Activated CD8-positive, alpha-beta memory T cell treated with anti-CD3 and anti-CD28 coated beads, Interleukin-2, amount 10 ng/mL, durations not matched to agents 7 days and 5 days (primary cell): ENCODE results near the gene BTBD10. TPM values are rescaled to one million over a fixed set of nuclear protein-coding genes. Genes with fewer than 3 reads are reported as not detected.
"Not testable (repeated sequence)": the region's sequence is repeated elsewhere in the genome, so short reads cannot be mapped to it uniquely, and the experiment has no call there.

Experiments
- ATAC-seq: fragments of 150-1000 bp; cut with Tn5 transposase; one replicate; pipeline ENCODE4 v1.10.0; 2021; ENCODE audit warnings: moderate library complexity
- CTCF ChIA-PET: fragments of 350-600 bp; sonication (Branson Sonifier 250); formaldehyde crosslinking; loops from one replicate; lab custom pipeline; 2021; ENCODE audit warnings: antibody characterized with exemption; lab: Charles Lee
- DNase-seq: peaks from one replicate; pipeline ENCODE4 v3.0.0-alpha.2; 2020
- H3K27ac Mint-ChIP-seq: one replicate; pipeline ENCODE4 v1.8.0; 2021; ENCODE audit warnings: mild to moderate bottlenecking, mixed read lengths
- H3K27me3 Mint-ChIP-seq: one replicate; pipeline ENCODE4 v1.8.0; 2021; ENCODE audit warnings: mixed read lengths
- H3K36me3 Mint-ChIP-seq: one replicate; pipeline ENCODE4 v1.8.0; 2021; ENCODE audit warnings: mild to moderate bottlenecking, mixed read lengths
- H3K4me1 Mint-ChIP-seq: one replicate; pipeline ENCODE4 v1.8.0; 2021; ENCODE audit warnings: mixed read lengths
- H3K4me3 Mint-ChIP-seq: one replicate; pipeline ENCODE4 v1.8.0; 2021; ENCODE audit warnings: mild to moderate bottlenecking, moderate library complexity, mixed read lengths
- H3K9me3 Mint-ChIP-seq: one replicate; pipeline ENCODE4 v1.8.0; 2022; ENCODE audit warnings: low read depth, mixed read lengths
- total RNA-seq, 2 experiments: library from RNA; stranded (reverse); gene quantifications; one replicate each; pipeline ENCODE4 v1.2.3, GENCODE V29; 2021

BTBD10 gene
- total RNA-seq, 2 experiments from 2014 or later = 19.5 to 23.9 TPM

DNA sequence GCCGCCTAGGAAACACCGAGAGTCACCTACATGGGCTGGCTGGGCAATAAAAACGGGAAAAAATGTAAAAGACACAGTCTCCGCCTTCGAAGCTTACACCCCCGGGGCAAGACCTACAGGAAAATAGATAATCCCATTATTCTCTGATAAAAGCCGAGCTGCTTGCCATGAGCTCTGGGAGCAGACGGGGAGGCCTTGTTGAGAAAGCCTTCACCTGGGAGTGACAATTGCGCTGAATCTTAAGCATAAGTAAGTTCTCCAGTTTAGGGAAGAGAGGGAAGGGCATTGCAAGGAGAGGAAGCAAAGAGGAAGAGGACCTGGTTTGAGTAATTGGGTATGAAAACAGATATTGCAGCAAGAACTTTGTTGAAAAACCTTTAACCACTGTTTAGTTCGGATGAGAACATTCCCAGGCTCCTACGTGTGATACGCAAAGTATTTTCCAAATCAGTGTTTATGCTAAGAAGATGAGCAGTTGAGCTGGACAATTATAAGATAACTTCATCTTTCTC lies 813 bp upstream of the BTBD10 start:
- H3K9me3 Mint-ChIP-seq = no peaks in the 10 kb centered on the region
- peak overlapping the region; percentile 97 for H3K27ac Mint-ChIP-seq
- DNase-seq (no peak), ATAC-seq (no peak)
- CTCF ChIA-PET = interaction anchor here (1.2 to 2.5 kb wide), 2 partner anchors 23 to 203 kb away, joined by 3 to 7 read pairs; no protein-coding TSS in a partner anchor
- H3K27me3 Mint-ChIP-seq = no peaks in the 10 kb centered on the region
- peak overlapping the region; percentile 95 for H3K4me3 Mint-ChIP-seq
- peaks cover 33% of the 10 kb centered on the region for H3K4me1 Mint-ChIP-seq
- peaks cover 10% of the 10 kb centered on the region for H3K36me3 Mint-ChIP-seq

DNA sequence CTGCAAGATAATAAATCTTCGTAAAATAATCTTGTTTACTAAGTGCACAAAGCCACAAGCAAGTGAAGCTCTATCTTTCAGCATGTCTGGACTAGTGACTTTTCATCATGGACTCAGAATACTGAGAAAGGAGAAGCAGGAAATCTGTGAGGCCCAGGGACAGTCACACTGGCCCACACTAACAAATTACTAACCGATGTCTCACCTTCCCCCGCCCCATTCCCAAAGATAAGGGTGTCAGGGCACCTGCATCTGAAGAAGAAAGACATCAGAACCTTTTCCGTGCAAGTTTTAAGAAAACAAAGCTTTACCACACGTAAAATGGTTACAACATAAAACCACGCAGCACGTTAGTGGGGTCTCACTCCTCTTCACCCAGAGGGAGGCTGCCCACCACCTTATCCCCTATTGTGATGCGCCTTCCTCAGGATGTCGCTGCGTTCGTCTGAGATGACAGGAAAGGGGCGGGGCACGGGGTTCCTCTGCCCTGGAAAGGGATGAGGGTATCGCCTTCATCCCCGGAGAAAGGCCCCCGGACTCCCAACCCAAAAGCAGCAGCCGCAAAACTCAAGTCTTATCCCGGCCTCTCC lies 616 bp downstream of the BTBD10 start:
- ATAC-seq = peak; percentile 47
- Mint-ChIP-seq H3K36me3 (peaks cover 16% of the 10 kb centered on the region), H3K9me3 (no peaks in the 10 kb centered on the region), H3K27me3 (no peaks in the 10 kb centered on the region), H3K4me1 (peaks cover 35% of the 10 kb centered on the region), H3K4me3 (peak overlapping the region; percentile 95), H3K27ac (peak overlapping the region; percentile 97)
- DNase-seq = peak; percentile 79
- CTCF ChIA-PET = interaction anchor here (1.2 to 2.5 kb wide), 3 partner anchors 12 to 205 kb away, joined by 3 to 7 read pairs (median 7); no protein-coding TSS in a partner anchor

- no peak overlapping the region for H3K4me3 Mint-ChIP-seq
- H3K9me3 Mint-ChIP-seq = no peaks in the 10 kb centered on the region
- CTCF ChIA-PET = interaction anchor here (0.7 to 2.0 kb wide), 2 partner anchors 10 to 842 kb away, joined by 4 to 7 read pairs; no protein-coding TSS in a partner anchor
- H3K4me1 Mint-ChIP-seq = peaks cover 35% of the 10 kb centered on the region
- no peak overlapping the region for H3K27ac Mint-ChIP-seq
- peaks cover 18% of the 10 kb centered on the region for H3K36me3 Mint-ChIP-seq
- H3K27me3 Mint-ChIP-seq = no peaks in the 10 kb centered on the region
- ATAC-seq (no peak), DNase-seq (no peak)
These were observed 1.7 kb downstream of the BTBD10 start for GRCh38 chr11:13461291-13461690.

GRCh38 chr11:13450832-13451397 lies 12.1 kb downstream of the BTBD10 start:
- no peak for DNase-seq
- Mint-ChIP-seq H3K9me3 (no peaks in the 10 kb centered on the region), H3K27ac (peak overlapping the region; percentile 59)

DNA sequence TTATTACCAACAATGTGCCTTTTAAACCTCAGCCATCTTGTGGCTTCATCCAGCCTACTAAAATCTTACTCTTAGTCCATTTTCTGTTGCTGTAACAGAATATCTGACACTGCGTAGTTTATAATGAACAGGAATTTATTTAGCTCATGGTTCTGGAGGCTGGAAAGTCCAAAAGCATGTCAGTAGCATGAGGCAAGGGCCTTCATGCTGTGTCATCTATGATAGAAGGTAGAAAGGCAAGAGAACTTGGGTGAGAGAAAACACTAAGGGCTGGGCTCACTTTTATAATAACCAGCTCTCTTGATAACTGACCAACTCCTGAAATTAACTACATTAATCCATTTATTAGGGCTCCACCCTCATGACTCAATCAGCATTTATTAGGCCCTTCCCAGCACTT lies 13.5 kb downstream of the BTBD10 start:
- Mint-ChIP-seq H3K4me1 (peaks cover 21% of the 10 kb centered on the region), H3K27ac (no peak overlapping the region), H3K9me3 (no peaks in the 10 kb centered on the region), H3K4me3 (no peak overlapping the region), H3K27me3 (no peaks in the 10 kb centered on the region), H3K36me3 (peaks cover 21% of the 10 kb centered on the region)
- DNase-seq = no peak
- CTCF ChIA-PET = no interaction called here
- ATAC-seq = no peak

More at GRCh38 chr11:13450832-13451397, 12.1 kb downstream of the BTBD10 start:
- Mint-ChIP-seq H3K36me3 (peaks cover 25% of the 10 kb centered on the region), H3K4me3 (no peak overlapping the region), H3K4me1 (peaks cover 21% of the 10 kb centered on the region), H3K27me3 (no peaks in the 10 kb centered on the region)
- CTCF ChIA-PET = interaction anchor here (2.1 kb wide), 1 partner anchor 11 kb away, joined by 7 read pairs; no protein-coding TSS in a partner anchor
- ATAC-seq = peak; percentile 39

GRCh38 chr11:13448876-13449275 lies 14.1 kb downstream of the BTBD10 start:
- CTCF ChIA-PET = no interaction called here
- Mint-ChIP-seq H3K4me1 (peaks cover 21% of the 10 kb centered on the region), H3K27me3 (no peaks in the 10 kb centered on the region)

GRCh38 chr11:13446444-13446843 lies 16.6 kb downstream of the BTBD10 start:
- Mint-ChIP-seq H3K36me3 (peaks cover 8% of the 10 kb centered on the region), H3K27me3 (no peaks in the 10 kb centered on the region), H3K4me1 (peaks cover 16% of the 10 kb centered on the region), H3K27ac (no peak overlapping the region), H3K9me3 (no peaks in the 10 kb centered on the region), H3K4me3 (no peak overlapping the region)
- ATAC-seq (no peak), DNase-seq (no peak)
- CTCF ChIA-PET = interaction anchor here (1.0 kb wide), 1 partner anchor 61 kb away, joined by 3 read pairs; no protein-coding TSS in a partner anchor

More at GRCh38 chr11:13448876-13449275, 14.1 kb downstream of the BTBD10 start:
- H3K9me3 Mint-ChIP-seq = no peaks in the 10 kb centered on the region
- H3K4me3 Mint-ChIP-seq = no peak overlapping the region
- DNase-seq (no peak), ATAC-seq (no peak)
- peaks cover 18% of the 10 kb centered on the region for H3K36me3 Mint-ChIP-seq
- H3K27ac Mint-ChIP-seq = no peak overlapping the region

GRCh38 chr11:13445588-13445987 lies 17.4 kb downstream of the BTBD10 start:
- Mint-ChIP-seq H3K27me3 (no peaks in the 10 kb centered on the region), H3K36me3 (peaks cover 8% of the 10 kb centered on the region), H3K9me3 (no peaks in the 10 kb centered on the region), H3K4me1 (peaks cover 7% of the 10 kb centered on the region), H3K4me3 (no peak overlapping the region), H3K27ac (no peak overlapping the region)
- ATAC-seq (no peak), DNase-seq (no peak)
- CTCF ChIA-PET = interaction anchor here (1.0 kb wide), 1 partner anchor 61 kb away, joined by 3 read pairs; no protein-coding TSS in a partner anchor

- Mint-ChIP-seq H3K36me3 (peaks cover 11% of the 10 kb centered on the region), H3K27me3 (no peaks in the 10 kb centered on the region), H3K27ac (no peak overlapping the region), H3K4me1 (peaks cover 5% of the 10 kb centered on the region), H3K9me3 (no peaks in the 10 kb centered on the region), H3K4me3 (no peak overlapping the region)
- CTCF ChIA-PET = interaction anchor here (0.6 kb wide), 1 partner anchor 86 kb away, joined by 3 read pairs; no protein-coding TSS in a partner anchor
- ATAC-seq (no peak), DNase-seq (no peak)
These were observed 22.7 kb downstream of the BTBD10 start for GRCh38 chr11:13440100-13440855.

DNA sequence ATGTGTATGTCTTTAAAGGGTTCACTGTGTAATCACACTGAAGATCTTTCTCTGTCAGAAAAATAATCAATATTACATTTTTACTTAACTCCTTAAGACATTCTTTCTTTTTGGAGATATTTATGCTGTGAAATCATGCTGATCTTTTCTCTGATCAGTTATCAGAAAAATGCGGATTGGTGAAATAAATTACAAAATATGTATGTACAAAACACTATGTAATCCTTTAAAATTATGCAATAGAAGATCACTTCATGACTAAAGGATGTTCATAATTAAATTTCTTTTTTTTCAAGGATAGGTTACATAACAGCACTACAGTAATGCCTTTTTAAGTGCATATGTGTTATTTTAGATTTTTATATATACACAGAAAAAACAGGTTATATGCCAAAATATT lies 24.7 kb downstream of the BTBD10 start:
- peaks cover 12% of the 10 kb centered on the region for H3K4me1 Mint-ChIP-seq

GRCh38 chr11:13436836-13437235 lies 26.2 kb downstream of the BTBD10 start:
- DNase-seq, ATAC-seq, CTCF ChIA-PET, H3K27me3 Mint-ChIP-seq, H3K9me3 Mint-ChIP-seq, H3K4me3 Mint-ChIP-seq, H3K27ac Mint-ChIP-seq: not testable (repeated sequence)
- Mint-ChIP-seq H3K4me1 (peaks cover 12% of the 10 kb centered on the region), H3K36me3 (peaks cover 10% of the 10 kb centered on the region)

More for the DNA sequence above, 24.7 kb downstream of the BTBD10 start:
- CTCF ChIA-PET = no interaction called here
- DNase-seq = no peak
- no peak overlapping the region for H3K27ac Mint-ChIP-seq
- ATAC-seq = no peak
- H3K4me3 Mint-ChIP-seq = no peak overlapping the region
- no peaks in the 10 kb centered on the region for H3K27me3 Mint-ChIP-seq
- H3K9me3 Mint-ChIP-seq = no peaks in the 10 kb centered on the region
- H3K36me3 Mint-ChIP-seq = peaks cover 11% of the 10 kb centered on the region

- no peak for DNase-seq
- peaks cover 15% of the 10 kb centered on the region for H3K4me1 Mint-ChIP-seq
- no peak overlapping the region for H3K4me3 Mint-ChIP-seq
- peaks cover 15% of the 10 kb centered on the region for H3K36me3 Mint-ChIP-seq
- no peaks in the 10 kb centered on the region for H3K9me3 Mint-ChIP-seq
- ATAC-seq = no peak
- CTCF ChIA-PET = interaction anchor here (1.2 kb wide), 1 partner anchor 11 kb away, joined by 3 read pairs; no protein-coding TSS in a partner anchor
- H3K27me3 Mint-ChIP-seq = no peaks in the 10 kb centered on the region
- H3K27ac Mint-ChIP-seq = no peak overlapping the region
These were observed 28.5 kb downstream of the BTBD10 start for GRCh38 chr11:13434247-13435205.
